GM23338 (cell line): Measurements from ENCODE around the gene CDK16. TPM values are rescaled to one million over a fixed set of nuclear protein-coding genes. Genes with fewer than 3 reads are reported as not detected.

Experiments used
- ATAC-seq: fragments of 200-7000 bp; cut with Tn5 transposase; 3 replicates; pipeline ENCODE4 v1.9.1; 2020
- DNase-seq: peaks from one replicate; pipeline ENCODE4 v3.0.0-alpha.2; 2015; ENCODE audit warnings: low spot score
- H2AFZ ChIP-seq: fragments of 200-600 bp; sonication (generic); 2 replicates; pipeline ENCODE4 v1.8.0; 2016; ENCODE audit warnings: antibody characterized with exemption, mild to moderate bottlenecking, moderate library complexity
- H3F3A ChIP-seq: fragments of 200-600 bp; sonication (generic); replicated peaks from 2 replicates; pipeline ENCODE4 v1.8.0; 2017; ENCODE audit warnings: antibody characterized with exemption, mixed run types, low read depth
- H3K27ac ChIP-seq: fragments of 200-600 bp; sonication (generic); 2 replicates; pipeline ENCODE4 v1.6.1; 2016; ENCODE audit warnings: low read depth
- H3K27me3 ChIP-seq: fragments of 200-600 bp; sonication (generic); 2 replicates; pipeline ENCODE4 v1.8.0; 2016; ENCODE audit warnings: mild to moderate bottlenecking, mixed run types, moderate library complexity; ENCODE audit not compliant: insufficient read depth
- H3K36me3 ChIP-seq: fragments of 200-600 bp; sonication (generic); 2 replicates; pipeline ENCODE4 v1.8.0; 2016; ENCODE audit warnings: mild to moderate bottlenecking; ENCODE audit not compliant: insufficient read depth
- H3K4me1 ChIP-seq: fragments of 200-600 bp; sonication (generic); 2 replicates; pipeline ENCODE4 v1.8.0; 2016; ENCODE audit warnings: mild to moderate bottlenecking, moderate library complexity; ENCODE audit not compliant: insufficient read depth
- H3K4me2 ChIP-seq: fragments of 200-600 bp; sonication (generic); 2 replicates; pipeline ENCODE4 v1.7.1; 2017; ENCODE audit warnings: mixed run types
- H3K4me3 ChIP-seq: fragments of 200-600 bp; sonication (generic); 2 replicates; pipeline ENCODE4 v1.6.1; 2016; ENCODE audit warnings: mixed run types
- H3K79me2 ChIP-seq: fragments of 200-600 bp; sonication (generic); replicated peaks from 2 replicates; pipeline ENCODE4 v1.8.0; 2017; ENCODE audit warnings: mild to moderate bottlenecking; ENCODE audit not compliant: insufficient read depth
- H3K9me2 ChIP-seq: fragments of 200-600 bp; sonication (generic); 2 replicates; pipeline ENCODE4 v1.8.0; 2017; ENCODE audit not compliant: insufficient read depth
- H4K20me1 ChIP-seq: fragments of 200-600 bp; sonication (generic); replicated peaks from 2 replicates; pipeline ENCODE4 v1.8.0; 2017; ENCODE audit warnings: mild to moderate bottlenecking; ENCODE audit not compliant: insufficient read depth
- H3K27ac Mint-ChIP-seq: 2 replicates; pipeline ENCODE4 v1.8.0; 2020; ENCODE audit warnings: inconsistent platforms, mild to moderate bottlenecking, moderate library complexity, mixed read lengths
- H3K27me3 Mint-ChIP-seq: 3 replicates; pipeline ENCODE4 v1.8.0; 2022; ENCODE audit warnings: low read depth, mild to moderate bottlenecking, moderate library complexity, mixed read lengths, inconsistent platforms; ENCODE audit not compliant: insufficient read depth, poor library complexity
- H3K36me3 Mint-ChIP-seq: 3 replicates; pipeline ENCODE4 v1.8.0; 2021; ENCODE audit warnings: low read depth, mild to moderate bottlenecking, inconsistent platforms, moderate library complexity, mixed read lengths
- H3K4me1 Mint-ChIP-seq: 3 replicates; pipeline ENCODE4 v1.8.0; 2020; ENCODE audit warnings: mild to moderate bottlenecking, inconsistent platforms, mixed read lengths
- H3K4me3 Mint-ChIP-seq: 3 replicates; pipeline ENCODE4 v1.8.0; 2021; ENCODE audit warnings: moderate library complexity, mild to moderate bottlenecking, inconsistent platforms, mixed read lengths
- H3K9me3 Mint-ChIP-seq: 3 replicates; pipeline ENCODE4 v1.8.0; 2020; ENCODE audit warnings: moderate library complexity, mild to moderate bottlenecking, inconsistent platforms, mixed read lengths
- CREB1 ChIP-seq: fragments of 250-450 bp; sonication (Bioruptor Pico); IDR thresholded peaks from 2 replicates; pipeline ENCODE4 v1.5.0; 2020; ENCODE audit warnings: low read depth, mild to moderate bottlenecking, moderate library complexity
- CTCF ChIP-seq, 2 experiments: fragments of 200-600 bp in 1 of 2; sonication (generic) in 1 of 2; conservative IDR thresholded peaks; 2 replicates each; pipeline versions ENCODE4 v1.5.1 to v1.6.1; 2016 to 2017; ENCODE audit warnings: antibody characterized with exemption in 2 of 2, low read depth in 2 of 2, mild to moderate bottlenecking in 2 of 2, moderate library complexity in 1 of 2
- ETS1 ChIP-seq: IDR thresholded peaks from 2 replicates; pipeline ENCODE4 v1.6.1; 2016; ENCODE audit warnings: antibody characterized with exemption
- EZH2 ChIP-seq: fragments of 200-600 bp; sonication (generic); IDR thresholded peaks from one replicate; pipeline ENCODE4 v1.8.0; 2017; ENCODE audit warnings: antibody characterized with exemption, mild to moderate bottlenecking, low read depth; ENCODE audit not compliant: unreplicated experiment
- EZH2phosphoT487 ChIP-seq: fragments of 200-600 bp; sonication (generic); IDR thresholded peaks from one replicate; pipeline ENCODE4 v1.8.1; 2018; ENCODE audit warnings: antibody characterized with exemption; ENCODE audit not compliant: unreplicated experiment
- JUNB ChIP-seq: IDR thresholded peaks from one replicate; pipeline ENCODE4 v1.6.1; 2016; ENCODE audit warnings: antibody characterized with exemption; ENCODE audit not compliant: unreplicated experiment
- NANOG ChIP-seq: IDR thresholded peaks from 2 replicates; pipeline ENCODE4 v1.6.1; 2016; ENCODE audit warnings: antibody characterized with exemption, borderline replicate concordance
- POLR2AphosphoS5 ChIP-seq: IDR thresholded peaks from 2 replicates; pipeline ENCODE4 v1.6.1; 2016; ENCODE audit warnings: antibody characterized with exemption, low read depth
- STAT1 ChIP-seq: IDR thresholded peaks from one replicate; pipeline ENCODE4 v1.6.1; 2016; ENCODE audit warnings: antibody characterized with exemption; ENCODE audit not compliant: unreplicated experiment
- ZNF114 ChIP-seq: fragments of 250-450 bp; sonication (Bioruptor Pico); IDR thresholded peaks from 2 replicates; pipeline ENCODE4 v1.5.0; 2020; ENCODE audit warnings: mild to moderate bottlenecking, moderate library complexity
- ZNF331 ChIP-seq: fragments of 250-450 bp; sonication (Bioruptor Pico); IDR thresholded peaks from 2 replicates; pipeline ENCODE4 v1.5.0; 2020; ENCODE audit warnings: low read depth, mild to moderate bottlenecking, moderate library complexity
- polyA plus RNA-seq: library from polyadenylated mRNA; unstranded; fragments of >200 nt; fragmentation: Nextera tagmentation; extraction: Ambion mirVana; gene quantifications from 2 replicates; pipeline ENCODE4 v1.2.1, GENCODE V29; 2016
- total RNA-seq: library from RNA; depleted of rRNA; stranded (reverse); fragments of >200 nt; shearing (Covaris generic); gene quantifications from 2 replicates; pipeline ENCODE4 v1.2.3, GENCODE V29; 2014
- TF ChIP-seq, protein P1 (sequence below): fragments of 250-450 bp; sonication (Bioruptor Pico); IDR thresholded peaks from 2 replicates; pipeline ENCODE4 v1.5.0; 2020; ENCODE audit warnings: mild to moderate bottlenecking, moderate library complexity
- TF ChIP-seq, protein P2 (sequence below): IDR thresholded peaks from one replicate; pipeline ENCODE4 v1.6.1; 2018; ENCODE audit warnings: antibody characterized with exemption; ENCODE audit not compliant: unreplicated experiment

CDK16 gene
- total and polyA plus RNA-seq, 2 experiments from 2014 or later = 58.9 to 158 TPM

- Histone ChIP-seq H3K27ac (no peak overlapping the region), H3K9me2 (no peaks in the 10 kb centered on the region), H3K36me3 (0 out of 2 replicates have a peak, but pooled peaks cover 3% of the 10 kb centered on the region), H3K4me2 (no peak overlapping the region), H3F3A (no peaks in the 10 kb centered on the region), H3K27me3 (no peaks in the 10 kb centered on the region), H3K79me2 (no peaks in the 10 kb centered on the region), H4K20me1 (no peaks in the 10 kb centered on the region), H3K4me3 (no peak overlapping the region), H3K4me1 (no peaks in the 10 kb centered on the region), H2AFZ (no peak overlapping the region)
- ATAC-seq (no peak), DNase-seq (no peak)
- Mint-ChIP-seq H3K36me3 (peaks cover 42% of the 10 kb centered on the region), H3K4me1 (no peaks in the 10 kb centered on the region), H3K9me3 (no peaks in the 10 kb centered on the region), H3K4me3 (no peak overlapping the region), H3K27me3 (peaks cover 4% of the 10 kb centered on the region), H3K27ac (no peak overlapping the region)
- TF ChIP-seq, protein P1, sequence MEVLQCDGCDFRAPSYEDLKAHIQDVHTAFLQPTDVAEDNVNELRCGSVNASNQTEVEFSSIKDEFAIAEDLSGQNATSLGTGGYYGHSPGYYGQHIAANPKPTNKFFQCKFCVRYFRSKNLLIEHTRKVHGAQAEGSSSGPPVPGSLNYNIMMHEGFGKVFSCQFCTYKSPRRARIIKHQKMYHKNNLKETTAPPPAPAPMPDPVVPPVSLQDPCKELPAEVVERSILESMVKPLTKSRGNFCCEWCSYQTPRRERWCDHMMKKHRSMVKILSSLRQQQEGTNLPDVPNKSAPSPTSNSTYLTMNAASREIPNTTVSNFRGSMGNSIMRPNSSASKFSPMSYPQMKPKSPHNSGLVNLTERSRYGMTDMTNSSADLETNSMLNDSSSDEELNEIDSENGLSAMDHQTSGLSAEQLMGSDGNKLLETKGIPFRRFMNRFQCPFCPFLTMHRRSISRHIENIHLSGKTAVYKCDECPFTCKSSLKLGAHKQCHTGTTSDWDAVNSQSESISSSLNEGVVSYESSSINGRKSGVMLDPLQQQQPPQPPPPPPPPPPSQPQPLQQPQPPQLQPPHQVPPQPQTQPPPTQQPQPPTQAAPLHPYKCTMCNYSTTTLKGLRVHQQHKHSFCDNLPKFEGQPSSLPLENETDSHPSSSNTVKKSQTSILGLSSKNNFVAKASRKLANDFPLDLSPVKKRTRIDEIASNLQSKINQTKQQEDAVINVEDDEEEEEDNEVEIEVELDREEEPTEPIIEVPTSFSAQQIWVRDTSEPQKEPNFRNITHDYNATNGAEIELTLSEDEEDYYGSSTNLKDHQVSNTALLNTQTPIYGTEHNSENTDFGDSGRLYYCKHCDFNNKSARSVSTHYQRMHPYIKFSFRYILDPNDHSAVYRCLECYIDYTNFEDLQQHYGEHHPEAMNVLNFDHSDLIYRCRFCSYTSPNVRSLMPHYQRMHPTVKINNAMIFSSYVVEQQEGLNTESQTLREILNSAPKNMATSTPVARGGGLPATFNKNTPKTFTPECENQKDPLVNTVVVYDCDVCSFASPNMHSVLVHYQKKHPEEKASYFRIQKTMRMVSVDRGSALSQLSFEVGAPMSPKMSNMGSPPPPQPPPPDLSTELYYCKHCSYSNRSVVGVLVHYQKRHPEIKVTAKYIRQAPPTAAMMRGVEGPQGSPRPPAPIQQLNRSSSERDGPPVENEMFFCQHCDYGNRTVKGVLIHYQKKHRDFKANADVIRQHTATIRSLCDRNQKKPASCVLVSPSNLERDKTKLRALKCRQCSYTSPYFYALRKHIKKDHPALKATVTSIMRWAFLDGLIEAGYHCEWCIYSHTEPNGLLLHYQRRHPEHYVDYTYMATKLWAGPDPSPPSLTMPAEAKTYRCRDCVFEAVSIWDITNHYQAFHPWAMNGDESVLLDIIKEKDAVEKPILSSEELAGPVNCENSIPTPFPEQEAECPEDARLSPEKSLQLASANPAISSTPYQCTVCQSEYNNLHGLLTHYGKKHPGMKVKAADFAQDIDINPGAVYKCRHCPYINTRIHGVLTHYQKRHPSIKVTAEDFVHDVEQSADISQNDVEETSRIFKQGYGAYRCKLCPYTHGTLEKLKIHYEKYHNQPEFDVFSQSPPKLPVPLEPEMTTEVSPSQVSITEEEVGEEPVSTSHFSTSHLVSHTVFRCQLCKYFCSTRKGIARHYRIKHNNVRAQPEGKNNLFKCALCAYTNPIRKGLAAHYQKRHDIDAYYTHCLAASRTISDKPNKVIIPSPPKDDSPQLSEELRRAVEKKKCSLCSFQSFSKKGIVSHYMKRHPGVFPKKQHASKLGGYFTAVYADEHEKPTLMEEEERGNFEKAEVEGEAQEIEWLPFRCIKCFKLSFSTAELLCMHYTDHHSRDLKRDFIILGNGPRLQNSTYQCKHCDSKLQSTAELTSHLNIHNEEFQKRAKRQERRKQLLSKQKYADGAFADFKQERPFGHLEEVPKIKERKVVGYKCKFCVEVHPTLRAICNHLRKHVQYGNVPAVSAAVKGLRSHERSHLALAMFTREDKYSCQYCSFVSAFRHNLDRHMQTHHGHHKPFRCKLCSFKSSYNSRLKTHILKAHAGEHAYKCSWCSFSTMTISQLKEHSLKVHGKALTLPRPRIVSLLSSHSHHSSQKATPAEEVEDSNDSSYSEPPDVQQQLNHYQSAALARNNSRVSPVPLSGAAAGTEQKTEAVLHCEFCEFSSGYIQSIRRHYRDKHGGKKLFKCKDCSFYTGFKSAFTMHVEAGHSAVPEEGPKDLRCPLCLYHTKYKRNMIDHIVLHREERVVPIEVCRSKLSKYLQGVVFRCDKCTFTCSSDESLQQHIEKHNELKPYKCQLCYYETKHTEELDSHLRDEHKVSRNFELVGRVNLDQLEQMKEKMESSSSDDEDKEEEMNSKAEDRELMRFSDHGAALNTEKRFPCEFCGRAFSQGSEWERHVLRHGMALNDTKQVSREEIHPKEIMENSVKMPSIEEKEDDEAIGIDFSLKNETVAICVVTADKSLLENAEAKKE (CRISPR knock-in tag) = no peak
- no peak for TF ChIP-seq EZH2
- TF ChIP-seq, protein P2, sequence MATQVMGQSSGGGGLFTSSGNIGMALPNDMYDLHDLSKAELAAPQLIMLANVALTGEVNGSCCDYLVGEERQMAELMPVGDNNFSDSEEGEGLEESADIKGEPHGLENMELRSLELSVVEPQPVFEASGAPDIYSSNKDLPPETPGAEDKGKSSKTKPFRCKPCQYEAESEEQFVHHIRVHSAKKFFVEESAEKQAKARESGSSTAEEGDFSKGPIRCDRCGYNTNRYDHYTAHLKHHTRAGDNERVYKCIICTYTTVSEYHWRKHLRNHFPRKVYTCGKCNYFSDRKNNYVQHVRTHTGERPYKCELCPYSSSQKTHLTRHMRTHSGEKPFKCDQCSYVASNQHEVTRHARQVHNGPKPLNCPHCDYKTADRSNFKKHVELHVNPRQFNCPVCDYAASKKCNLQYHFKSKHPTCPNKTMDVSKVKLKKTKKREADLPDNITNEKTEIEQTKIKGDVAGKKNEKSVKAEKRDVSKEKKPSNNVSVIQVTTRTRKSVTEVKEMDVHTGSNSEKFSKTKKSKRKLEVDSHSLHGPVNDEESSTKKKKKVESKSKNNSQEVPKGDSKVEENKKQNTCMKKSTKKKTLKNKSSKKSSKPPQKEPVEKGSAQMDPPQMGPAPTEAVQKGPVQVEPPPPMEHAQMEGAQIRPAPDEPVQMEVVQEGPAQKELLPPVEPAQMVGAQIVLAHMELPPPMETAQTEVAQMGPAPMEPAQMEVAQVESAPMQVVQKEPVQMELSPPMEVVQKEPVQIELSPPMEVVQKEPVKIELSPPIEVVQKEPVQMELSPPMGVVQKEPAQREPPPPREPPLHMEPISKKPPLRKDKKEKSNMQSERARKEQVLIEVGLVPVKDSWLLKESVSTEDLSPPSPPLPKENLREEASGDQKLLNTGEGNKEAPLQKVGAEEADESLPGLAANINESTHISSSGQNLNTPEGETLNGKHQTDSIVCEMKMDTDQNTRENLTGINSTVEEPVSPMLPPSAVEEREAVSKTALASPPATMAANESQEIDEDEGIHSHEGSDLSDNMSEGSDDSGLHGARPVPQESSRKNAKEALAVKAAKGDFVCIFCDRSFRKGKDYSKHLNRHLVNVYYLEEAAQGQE = no peak
- no peak for TF ChIP-seq ETS1
- no peak for TF ChIP-seq CTCF (conservative IDR thresholded peaks at IDR 0.05; ENCODE audit: low read depth in 2 of 2)
- TF ChIP-seq ZNF331 = no peak
- TF ChIP-seq CREB1 = no peak
- TF ChIP-seq EZH2phosphoT487 = no peak
- no peak for TF ChIP-seq JUNB
- TF ChIP-seq POLR2AphosphoS5 = no peak
- TF ChIP-seq ZNF114 (CRISPR knock-in tag) = no peak
- TF ChIP-seq NANOG = no peak
- TF ChIP-seq STAT1 = no peak
Observed at GRCh38 chrX:47177079-47177478, 41.4 kb upstream of the CDK16 start.
